Coronary artery (tissue), 2 donors: Measurements from ENCODE around the gene CAPN7.

Experiments
- DNase-seq: peaks from one replicate; pipeline ENCODE4 v3.0.0-alpha.2; 2017; ENCODE audit warnings: low spot score
- H3K27ac ChIP-seq, 2 donors: fragments of 200-600 bp; sonication (generic); one replicate each; pipeline ENCODE4 v1.5.1; 2016 to 2019
- H3K4me3 ChIP-seq: fragments of 200-600 bp; sonication (generic); 2 replicates; pipeline ENCODE4 v1.5.1; 2016; ENCODE audit warnings: mild to moderate bottlenecking, moderate library complexity
- CTCF ChIP-seq: fragments of 200-600 bp; sonication (generic); IDR thresholded peaks from one replicate; pipeline ENCODE4 v1.5.1; 2019; ENCODE audit warnings: antibody characterized with exemption

The CAPN7 gene

GRCh38 chr3:15214758-15215157, 8.7 kb downstream of the CAPN7 start:
- DNase-seq = no peak
- no peak for TF ChIP-seq CTCF
- H3K27ac ChIP-seq = no peak overlapping the region
- H3K4me3 ChIP-seq = no peak overlapping the region

- H3K27ac ChIP-seq = no peak overlapping the region
- TF ChIP-seq CTCF = no peak
Observed at GRCh38 chr3:15215996-15216395, 9.9 kb downstream of the CAPN7 start.

GRCh38 chr3:15216501-15216900, 10.5 kb downstream of the CAPN7 start:
- Histone ChIP-seq H3K4me3 (no peak overlapping the region), H3K27ac (no peak overlapping the region)
- no peak for TF ChIP-seq CTCF
- DNase-seq = no peak

More at GRCh38 chr3:15215996-15216395, 9.9 kb downstream of the CAPN7 start:
- DNase-seq = no peak
- no peak overlapping the region for H3K4me3 ChIP-seq

GRCh38 chr3:15217011-15217671, 11.1 kb downstream of the CAPN7 start:
- Histone ChIP-seq H3K27ac (no peak overlapping the region), H3K4me3 (no peak overlapping the region)
- no peak for DNase-seq
- TF ChIP-seq CTCF = no peak

- TF ChIP-seq CTCF = no peak
- no peak overlapping the region for H3K27ac ChIP-seq
- DNase-seq = no peak
Observed at GRCh38 chr3:15217841-15218267, 11.8 kb downstream of the CAPN7 start.

GRCh38 chr3:15218689-15219088, 12.6 kb downstream of the CAPN7 start:
- no peak overlapping the region for H3K27ac ChIP-seq
- DNase-seq = no peak
- TF ChIP-seq CTCF = no peak
- no peak overlapping the region for H3K4me3 ChIP-seq

More at GRCh38 chr3:15217841-15218267, 11.8 kb downstream of the CAPN7 start:
- H3K4me3 ChIP-seq = no peak overlapping the region

- Histone ChIP-seq H3K27ac (no peak overlapping the region), H3K4me3 (no peak overlapping the region)
- no peak for TF ChIP-seq CTCF
- DNase-seq = no peak
Observed at GRCh38 chr3:15220056-15220455, 14.0 kb downstream of the CAPN7 start.
